ENCODE results near the gene ACTR8. TPM values are rescaled to one million over a fixed set of nuclear protein-coding genes. Genes with fewer than 3 reads are reported as not detected.

Gene ACTR8
- polyA plus RNA-seq, 3 donors, result 8.3 to 12.2 (median 10.7) TPM

DNA sequence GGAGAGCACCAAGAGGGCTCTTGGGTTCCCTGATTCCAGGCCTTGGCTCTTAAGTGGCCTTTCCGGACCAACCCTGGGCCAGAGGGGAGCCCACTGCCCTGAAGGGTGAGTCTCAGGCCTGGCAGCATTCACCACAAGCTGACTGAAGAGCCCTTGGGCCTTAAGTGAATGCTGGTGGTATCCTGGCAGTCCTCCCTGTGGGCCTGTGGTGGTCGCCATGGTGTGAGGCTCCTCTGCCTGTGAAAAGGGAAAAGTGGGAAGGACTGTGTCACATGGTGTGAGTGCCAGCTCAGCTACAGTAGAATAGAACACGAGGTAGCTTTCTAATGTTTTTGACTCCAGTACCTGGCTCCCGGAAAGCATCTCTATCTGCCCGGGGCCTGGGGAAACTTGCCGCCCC lies 51.0 kb downstream of the ACTR8 start:
- Histone ChIP-seq H4K20me1 (ENCODE audit: insufficient read depth, low read length) (no peaks in the 10 kb centered on the region), H3K4me3 (replicated peaks in 1 of 3; ENCODE audit: low read depth in 2 of 3, low read length in 3 of 3) (no peak overlapping the region), H2AFZ (ENCODE audit: insufficient read depth, low read depth, low read length, poor library complexity, severe bottlenecking) (no peak overlapping the region), H3K9ac (ENCODE audit: insufficient read depth, low read length, poor library complexity, severe bottlenecking) (no peak overlapping the region), H3K4me1 (ENCODE audit: control insufficient read depth in 1 of 2, insufficient read depth in 2 of 2, low read length in 2 of 2) (peaks cover 19 to 22% of the 10 kb centered on the region in 2 donors), H3K79me2 (ENCODE audit: insufficient read depth, low read length) (no peaks in the 10 kb centered on the region), H3K27ac (ENCODE audit: low read depth in 1 of 2, low read length in 2 of 2) (no peak overlapping the region), H3K4me2 (replicated peaks; ENCODE audit: extremely low read depth, low read length, poor library complexity, severe bottlenecking) (no peak overlapping the region), H3K27me3 (ENCODE audit: control insufficient read depth in 2 of 2, insufficient read depth in 2 of 2, low read length in 2 of 2) (no peaks in the 10 kb centered on the region), H3K9me3 (replicated peaks in 1 of 2; ENCODE audit: control insufficient read depth in 1 of 2, insufficient read depth in 1 of 2, low read length in 2 of 2) (no peaks in the 10 kb centered on the region), H3K36me3 (replicated peaks in 1 of 2; ENCODE audit: control insufficient read depth in 1 of 2, insufficient read depth in 2 of 2, low read length in 2 of 2) (no peaks in the 10 kb centered on the region)
- H3K9me3 Mint-ChIP-seq, result peaks cover 0 to 1% (median 0%) of the 10 kb centered on the region in 7 donors
- WGBS (ENCODE audit: insufficient coverage), result 96% methylated on average over 6 of the region's 6 CpGs
- peaks cover 2 to 10% (median 2%) of the 10 kb centered on the region in 3 donors for H3K27me3 Mint-ChIP-seq (ENCODE audit: low read depth in 3 of 3)
- peaks cover 0 to 2% of the 10 kb centered on the region in 2 donors for H3K36me3 Mint-ChIP-seq
- intact Hi-C loops (cut with micrococcal nuclease), result no loop called here
- no peak overlapping the region for H3K27ac Mint-ChIP-seq
- TF ChIP-seq, protein P1, sequence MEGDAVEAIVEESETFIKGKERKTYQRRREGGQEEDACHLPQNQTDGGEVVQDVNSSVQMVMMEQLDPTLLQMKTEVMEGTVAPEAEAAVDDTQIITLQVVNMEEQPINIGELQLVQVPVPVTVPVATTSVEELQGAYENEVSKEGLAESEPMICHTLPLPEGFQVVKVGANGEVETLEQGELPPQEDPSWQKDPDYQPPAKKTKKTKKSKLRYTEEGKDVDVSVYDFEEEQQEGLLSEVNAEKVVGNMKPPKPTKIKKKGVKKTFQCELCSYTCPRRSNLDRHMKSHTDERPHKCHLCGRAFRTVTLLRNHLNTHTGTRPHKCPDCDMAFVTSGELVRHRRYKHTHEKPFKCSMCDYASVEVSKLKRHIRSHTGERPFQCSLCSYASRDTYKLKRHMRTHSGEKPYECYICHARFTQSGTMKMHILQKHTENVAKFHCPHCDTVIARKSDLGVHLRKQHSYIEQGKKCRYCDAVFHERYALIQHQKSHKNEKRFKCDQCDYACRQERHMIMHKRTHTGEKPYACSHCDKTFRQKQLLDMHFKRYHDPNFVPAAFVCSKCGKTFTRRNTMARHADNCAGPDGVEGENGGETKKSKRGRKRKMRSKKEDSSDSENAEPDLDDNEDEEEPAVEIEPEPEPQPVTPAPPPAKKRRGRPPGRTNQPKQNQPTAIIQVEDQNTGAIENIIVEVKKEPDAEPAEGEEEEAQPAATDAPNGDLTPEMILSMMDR (IDR thresholded peaks at IDR 0.05), result no peak
- no peak for DNase-seq
- H3K4me3 Mint-ChIP-seq, result no peak overlapping the region
- H3K4me1 Mint-ChIP-seq, result peaks cover 19% of the 10 kb centered on the region

DNA sequence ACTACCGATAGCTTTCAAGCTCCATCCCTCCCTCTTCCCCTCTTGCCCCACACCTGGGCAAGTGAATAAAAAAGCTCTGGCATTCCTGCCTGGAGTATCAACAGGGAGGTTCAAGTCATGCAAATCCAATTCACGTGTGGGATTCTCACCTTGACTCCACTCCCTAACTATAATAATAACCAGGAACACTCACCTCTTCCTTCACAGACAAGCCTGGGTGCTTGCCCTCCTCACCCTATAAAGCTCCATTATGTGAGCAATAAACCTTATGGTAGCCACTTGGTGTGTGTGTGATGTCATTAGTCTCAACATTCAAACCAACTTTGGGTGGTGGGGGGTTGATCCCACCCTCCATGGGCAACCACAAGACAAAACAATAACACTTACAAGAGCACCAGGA lies 52.3 kb downstream of the ACTR8 start:
- TF ChIP-seq, protein P1 (IDR thresholded peaks at IDR 0.05), result no peak
- H3K9ac ChIP-seq (ENCODE audit: insufficient read depth, low read length, poor library complexity, severe bottlenecking), result no peak overlapping the region
- H3K27ac Mint-ChIP-seq, result peak overlapping the region in 1 of 7 donors; percentile 12
- WGBS (ENCODE audit: insufficient coverage), result 86% methylated on average over 1 of the region's 2 CpGs
- H3K9me3 Mint-ChIP-seq, result peaks cover 0 to 3% (median 0%) of the 10 kb centered on the region in 7 donors
- H3K27ac ChIP-seq (ENCODE audit: low read depth in 1 of 2, low read length in 2 of 2), result no peak overlapping the region
- H3K27me3 ChIP-seq (ENCODE audit: control insufficient read depth in 2 of 2, insufficient read depth in 2 of 2, low read length in 2 of 2), result no peaks in the 10 kb centered on the region
- peaks cover 4 to 9% (median 8%) of the 10 kb centered on the region in 3 donors for H3K27me3 Mint-ChIP-seq (ENCODE audit: low read depth in 3 of 3)
- peaks cover 15 to 17% of the 10 kb centered on the region in 2 donors for H3K4me1 ChIP-seq (ENCODE audit: control insufficient read depth in 1 of 2, insufficient read depth in 2 of 2, low read length in 2 of 2)
- H3K4me2 ChIP-seq (replicated peaks; ENCODE audit: extremely low read depth, low read length, poor library complexity, severe bottlenecking), result no peak overlapping the region
- H3K9me3 ChIP-seq (replicated peaks in 1 of 2; ENCODE audit: control insufficient read depth in 1 of 2, insufficient read depth in 1 of 2, low read length in 2 of 2), result no peaks in the 10 kb centered on the region
- peaks cover 0 to 2% of the 10 kb centered on the region in 2 donors for H3K36me3 Mint-ChIP-seq
- intact Hi-C loops (cut with micrococcal nuclease), result no loop called here
- no peak for DNase-seq
- H3K36me3 ChIP-seq (replicated peaks in 1 of 2; ENCODE audit: control insufficient read depth in 1 of 2, insufficient read depth in 2 of 2, low read length in 2 of 2), result no peaks in the 10 kb centered on the region
- no peak overlapping the region for H3K4me3 ChIP-seq (replicated peaks in 1 of 3; ENCODE audit: low read depth in 2 of 3, low read length in 3 of 3)
- H3K4me1 Mint-ChIP-seq, result peaks cover 14% of the 10 kb centered on the region
- H3K79me2 ChIP-seq (ENCODE audit: insufficient read depth, low read length), result no peaks in the 10 kb centered on the region
- H2AFZ ChIP-seq (ENCODE audit: insufficient read depth, low read depth, low read length, poor library complexity, severe bottlenecking), result no peak overlapping the region
- H3K4me3 Mint-ChIP-seq, result no peak overlapping the region
- no peaks in the 10 kb centered on the region for H4K20me1 ChIP-seq (ENCODE audit: insufficient read depth, low read length)

Measured in CD14-positive monocyte (primary cell).